Mononuclear cell (primary cell): Measurements from ENCODE around the gene MAP3K2. TPM values are rescaled to one million over a fixed set of nuclear protein-coding genes. Genes with fewer than 3 reads are reported as not detected.

ENCODE experiments used
- H3K27me3 ChIP-seq: 2 replicates; pipeline ENCODE4 v1.6.0; 2011; ENCODE audit warnings: low read length, control low read depth; ENCODE audit not compliant: insufficient read depth
- H3K4me1 ChIP-seq: 2 replicates; pipeline ENCODE4 v1.5.1; 2011; ENCODE audit warnings: mild to moderate bottlenecking, low read length, control low read depth; ENCODE audit not compliant: insufficient read depth
- H3K4me3 ChIP-seq: 2 replicates; pipeline ENCODE4 v1.5.1; 2011; ENCODE audit warnings: mild to moderate bottlenecking, low read length, moderate library complexity
- H3K9me3 ChIP-seq: 2 replicates; pipeline ENCODE4 v1.5.1; 2011; ENCODE audit warnings: low read depth, mild to moderate bottlenecking, control low read depth, low read length
- total RNA-seq: library from RNA; depleted of rRNA; stranded (reverse); fragments of >200 nt; gene quantifications from one replicate; pipeline ENCODE4 v1.2.3, GENCODE V29; 2012

Gene MAP3K2
- total RNA-seq, 1 donor = 153 TPM

DNA sequence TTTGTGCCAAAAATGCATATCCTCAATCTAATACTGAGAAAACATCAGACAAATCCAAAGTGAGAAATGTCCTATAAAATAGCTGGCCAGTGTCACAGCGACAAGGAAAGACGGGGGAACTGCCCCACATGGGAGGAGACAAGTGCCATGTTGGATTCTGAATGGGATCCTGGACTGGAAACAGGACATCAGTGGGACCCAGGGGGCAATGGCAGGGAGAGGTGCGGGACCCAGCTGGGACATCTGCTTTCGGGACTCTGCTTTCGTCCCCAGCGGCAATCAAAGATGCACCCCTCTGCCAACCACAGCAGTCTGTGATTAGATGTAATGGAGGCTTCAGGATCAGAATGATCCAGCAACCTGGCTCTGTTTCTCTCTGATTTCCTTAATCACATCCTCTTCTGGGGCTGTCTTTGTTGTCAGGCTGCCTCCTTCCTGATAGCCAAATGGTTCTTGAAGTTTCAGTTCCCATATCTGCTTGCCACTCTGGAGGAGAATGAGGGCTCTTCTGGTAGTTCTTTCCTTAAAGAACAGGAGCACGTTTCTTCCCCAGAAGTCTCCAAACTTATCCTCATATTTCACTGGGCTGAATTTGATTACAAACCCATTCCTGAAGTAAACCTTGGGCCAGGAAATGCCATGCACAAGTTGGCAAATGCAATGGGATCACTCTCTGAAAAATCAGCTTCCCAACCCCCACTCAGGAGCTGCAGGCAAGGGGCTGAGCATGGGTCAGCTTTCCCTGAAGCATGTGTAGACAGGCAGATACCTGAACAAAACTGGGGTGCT, 16.9 kb upstream of the MAP3K2 start:
- Histone ChIP-seq H3K27me3 (no peaks in the 10 kb centered on the region), H3K4me3 (no peak overlapping the region), H3K9me3 (no peaks in the 10 kb centered on the region), H3K4me1 (peaks cover 31% of the 10 kb centered on the region)

DNA sequence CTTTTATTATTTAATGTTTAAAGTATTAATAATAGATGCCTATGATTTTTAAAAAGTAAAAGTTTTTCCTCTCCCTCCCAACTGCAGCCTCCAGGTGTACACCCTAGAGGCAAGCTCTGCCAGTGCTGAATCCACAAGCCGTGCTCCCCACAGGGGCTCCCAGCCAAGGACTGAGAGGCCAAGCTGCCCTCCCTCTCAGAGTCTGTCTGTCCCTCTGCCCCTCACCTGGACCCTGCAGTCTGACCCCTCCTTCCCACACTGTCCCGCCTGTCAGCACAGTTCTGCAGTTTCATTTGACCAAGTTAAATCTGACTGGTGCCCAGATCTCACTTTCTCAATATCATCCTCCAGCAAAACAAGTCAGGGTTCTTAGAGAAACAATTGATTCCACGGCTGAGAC, 15.7 kb upstream of the MAP3K2 start:
- H3K4me1 ChIP-seq = peaks cover 29% of the 10 kb centered on the region
- no peaks in the 10 kb centered on the region for H3K9me3 ChIP-seq
- no peak overlapping the region for H3K4me3 ChIP-seq
- no peaks in the 10 kb centered on the region for H3K27me3 ChIP-seq

DNA sequence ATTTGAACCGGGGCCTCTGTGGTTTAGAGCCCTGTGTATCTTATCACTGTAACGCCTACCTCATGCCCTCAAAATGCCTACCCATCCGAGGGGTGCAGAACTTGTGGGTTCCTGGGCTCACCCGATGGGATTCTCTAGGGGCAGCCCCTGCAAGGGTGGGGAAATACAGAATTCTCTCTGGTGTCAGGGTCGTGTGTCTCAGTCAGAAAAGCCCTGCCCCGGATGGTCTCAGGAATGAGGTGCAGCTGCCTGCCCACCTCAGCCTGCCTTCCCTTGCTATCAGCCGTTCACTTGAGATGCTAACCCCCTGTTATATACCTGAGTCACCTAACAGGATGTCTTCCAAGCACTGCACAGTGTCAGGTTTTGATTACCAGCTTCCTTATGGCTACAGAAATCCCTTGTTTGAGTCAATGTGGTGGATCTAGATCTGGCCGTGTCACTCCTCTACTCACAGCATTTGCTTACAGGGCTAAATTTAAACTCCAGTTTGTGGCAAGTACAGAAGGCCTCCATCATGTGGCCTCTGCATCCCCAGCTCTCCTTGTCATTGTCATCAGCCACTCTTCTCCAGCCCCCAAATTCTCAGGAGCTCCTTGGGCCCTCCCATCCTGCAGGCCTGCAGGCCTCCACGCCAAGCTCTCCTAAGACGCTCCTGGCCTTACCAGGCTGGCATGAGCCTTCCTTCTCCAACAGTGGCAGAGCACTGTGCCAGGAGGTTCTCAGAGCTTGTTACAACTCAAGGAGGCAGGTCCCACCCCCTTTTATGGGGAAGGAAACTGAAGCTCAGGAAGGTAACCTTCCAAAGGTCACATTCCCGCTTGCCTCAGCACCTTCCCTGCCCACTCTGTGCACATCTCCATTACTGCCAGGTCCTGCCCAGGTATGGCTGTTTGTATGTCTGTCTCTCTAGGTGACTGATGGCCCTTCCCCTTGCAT, 14.3 kb upstream of the MAP3K2 start:
- Histone ChIP-seq H3K4me1 (peaks cover 27% of the 10 kb centered on the region), H3K4me3 (no peak overlapping the region), H3K27me3 (no peaks in the 10 kb centered on the region), H3K9me3 (no peaks in the 10 kb centered on the region)

DNA sequence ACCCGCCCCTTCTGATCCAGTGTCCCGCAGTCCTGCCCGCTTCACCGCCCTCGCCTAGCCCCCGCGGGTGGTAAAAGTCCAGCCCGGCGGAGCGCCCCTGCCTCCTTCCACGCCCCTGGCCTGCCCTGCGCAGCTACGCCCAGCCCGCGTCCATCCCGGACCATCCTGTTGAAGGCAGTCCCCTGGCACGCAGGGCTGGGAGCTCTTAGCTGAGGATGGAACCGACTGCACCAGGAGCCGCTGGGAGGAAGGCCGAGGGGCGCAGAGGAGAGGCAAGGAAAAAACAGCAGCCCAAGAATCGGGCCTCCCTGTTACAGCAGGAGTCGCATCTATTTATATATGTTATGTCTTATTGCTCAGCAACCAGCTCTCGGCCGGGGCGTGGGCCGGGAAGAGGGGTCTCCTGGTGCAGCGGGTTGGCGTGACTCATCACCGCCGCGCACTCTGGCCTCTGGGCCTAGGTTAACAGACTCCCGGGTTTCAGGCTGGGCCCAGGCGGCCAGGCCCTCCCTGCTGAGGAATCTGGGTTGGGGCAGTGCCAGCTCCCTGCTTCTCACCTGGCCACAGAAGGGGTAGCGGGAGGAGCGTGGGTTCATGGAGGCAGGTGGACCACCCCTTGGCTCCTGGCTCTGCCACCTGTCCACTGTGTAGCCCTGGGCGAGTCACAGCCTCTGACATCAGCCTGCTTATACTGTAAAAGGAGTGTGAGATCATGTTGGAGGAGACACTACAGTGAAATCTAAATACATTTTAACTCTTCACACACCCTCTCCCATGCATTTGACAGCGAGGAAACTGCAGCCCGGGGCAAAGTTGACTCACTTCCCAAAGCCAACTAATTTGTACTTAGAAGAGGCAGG, 13.4 kb upstream of the MAP3K2 start:
- Histone ChIP-seq H3K4me1 (peaks cover 27% of the 10 kb centered on the region), H3K27me3 (no peaks in the 10 kb centered on the region), H3K9me3 (no peaks in the 10 kb centered on the region), H3K4me3 (no peak overlapping the region)

DNA sequence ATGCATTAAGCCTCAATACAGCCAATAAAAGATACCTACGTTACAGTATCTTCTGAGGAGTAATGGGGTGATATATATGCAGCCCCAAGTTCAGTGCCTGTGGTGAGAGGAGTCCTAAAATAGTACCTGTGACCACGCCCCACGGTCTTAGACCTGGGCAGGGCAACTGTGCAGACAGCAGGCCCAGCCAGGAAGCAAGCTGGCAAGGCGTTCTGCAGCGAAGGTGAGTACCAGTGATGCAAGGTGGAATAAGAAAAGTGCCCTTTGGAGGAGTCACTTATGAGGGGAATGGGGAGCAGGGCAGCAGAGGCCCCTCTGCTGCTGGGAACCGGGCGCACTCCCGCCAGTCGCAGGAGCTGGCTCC, 12.7 kb upstream of the MAP3K2 start:
- peaks cover 23% of the 10 kb centered on the region for H3K4me1 ChIP-seq
- H3K4me3 ChIP-seq = no peak overlapping the region
- H3K9me3 ChIP-seq = no peaks in the 10 kb centered on the region
- no peaks in the 10 kb centered on the region for H3K27me3 ChIP-seq

DNA sequence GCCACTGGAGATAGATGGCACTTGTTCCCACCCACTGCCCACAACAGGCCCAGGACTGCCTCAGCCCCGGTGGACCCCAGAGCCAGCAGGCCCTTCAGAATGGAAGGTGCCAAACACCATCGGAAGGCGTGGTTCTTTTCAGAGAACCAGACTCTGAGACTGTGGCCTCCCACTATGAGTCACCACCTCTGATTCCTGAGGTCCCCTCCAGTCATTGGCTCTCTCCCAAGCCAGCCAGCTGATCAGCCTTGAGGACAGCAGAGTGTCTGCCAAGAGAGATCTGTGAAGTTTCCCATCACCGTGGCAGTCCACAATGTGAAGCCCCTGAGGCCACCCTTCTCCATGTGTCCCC, 10.4 kb upstream of the MAP3K2 start:
- H3K27me3 ChIP-seq = no peaks in the 10 kb centered on the region
- H3K4me3 ChIP-seq = no peak overlapping the region
- peaks cover 9% of the 10 kb centered on the region for H3K4me1 ChIP-seq
- no peaks in the 10 kb centered on the region for H3K9me3 ChIP-seq

DNA sequence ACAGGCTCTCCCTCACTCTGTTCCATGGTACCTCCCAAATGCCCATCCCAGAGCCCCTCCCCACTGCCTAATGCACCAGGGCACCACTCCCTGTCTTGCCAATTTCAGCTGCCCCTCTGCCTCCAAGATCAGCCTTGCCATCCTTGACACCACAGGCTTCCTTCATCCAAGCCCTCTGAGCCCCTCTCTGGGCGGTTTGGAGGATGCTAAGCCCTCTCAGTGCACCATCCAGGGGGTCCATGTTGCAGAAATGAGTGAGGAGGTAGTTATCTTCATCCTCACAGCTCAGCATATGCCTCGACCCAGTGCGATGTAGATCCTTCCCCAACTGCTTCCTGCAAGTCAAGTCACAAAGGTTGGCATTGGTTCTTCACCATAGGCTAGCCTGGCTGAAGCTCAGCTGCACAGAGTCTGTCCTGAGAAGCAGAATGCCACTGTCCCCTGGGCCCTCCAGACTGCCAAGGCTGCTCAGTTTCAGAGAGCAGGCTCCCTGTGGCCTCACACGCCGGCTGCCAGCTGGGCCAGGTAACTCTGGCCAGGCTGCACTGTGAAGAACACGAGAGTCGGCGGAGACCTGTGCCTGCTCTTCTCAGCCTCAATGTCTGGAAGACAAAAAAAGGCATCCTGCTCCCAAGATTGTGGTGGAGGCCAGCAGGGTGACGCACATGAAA, 9.9 kb upstream of the MAP3K2 start:
- H3K4me1 ChIP-seq = peaks cover 9% of the 10 kb centered on the region

DNA sequence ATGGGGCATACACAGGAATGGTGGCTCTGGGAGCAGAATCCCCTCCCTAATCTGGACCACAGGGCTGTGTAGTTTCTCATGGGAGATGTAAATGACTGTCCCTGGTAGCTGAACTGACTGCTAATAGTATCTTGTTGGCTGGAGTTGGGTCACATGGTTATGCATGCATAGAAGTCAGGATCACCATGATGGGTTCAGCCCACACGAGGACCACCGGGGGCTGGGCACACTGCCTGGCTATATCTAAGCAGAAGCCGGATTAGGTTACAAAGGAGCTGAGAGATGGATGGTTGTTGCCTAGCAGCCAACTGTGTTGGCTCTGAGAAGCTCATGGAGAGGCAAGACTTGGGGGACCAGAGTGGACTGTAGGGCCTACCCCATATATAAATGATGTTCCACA, 6.7 kb upstream of the MAP3K2 start:
- Histone ChIP-seq H3K27me3 (no peaks in the 10 kb centered on the region), H3K4me1 (peaks cover 25% of the 10 kb centered on the region), H3K9me3 (no peaks in the 10 kb centered on the region), H3K4me3 (no peak overlapping the region)

More for the DNA sequence above, 9.9 kb upstream of the MAP3K2 start:
- no peaks in the 10 kb centered on the region for H3K27me3 ChIP-seq
- H3K9me3 ChIP-seq = no peaks in the 10 kb centered on the region
- no peak overlapping the region for H3K4me3 ChIP-seq

DNA sequence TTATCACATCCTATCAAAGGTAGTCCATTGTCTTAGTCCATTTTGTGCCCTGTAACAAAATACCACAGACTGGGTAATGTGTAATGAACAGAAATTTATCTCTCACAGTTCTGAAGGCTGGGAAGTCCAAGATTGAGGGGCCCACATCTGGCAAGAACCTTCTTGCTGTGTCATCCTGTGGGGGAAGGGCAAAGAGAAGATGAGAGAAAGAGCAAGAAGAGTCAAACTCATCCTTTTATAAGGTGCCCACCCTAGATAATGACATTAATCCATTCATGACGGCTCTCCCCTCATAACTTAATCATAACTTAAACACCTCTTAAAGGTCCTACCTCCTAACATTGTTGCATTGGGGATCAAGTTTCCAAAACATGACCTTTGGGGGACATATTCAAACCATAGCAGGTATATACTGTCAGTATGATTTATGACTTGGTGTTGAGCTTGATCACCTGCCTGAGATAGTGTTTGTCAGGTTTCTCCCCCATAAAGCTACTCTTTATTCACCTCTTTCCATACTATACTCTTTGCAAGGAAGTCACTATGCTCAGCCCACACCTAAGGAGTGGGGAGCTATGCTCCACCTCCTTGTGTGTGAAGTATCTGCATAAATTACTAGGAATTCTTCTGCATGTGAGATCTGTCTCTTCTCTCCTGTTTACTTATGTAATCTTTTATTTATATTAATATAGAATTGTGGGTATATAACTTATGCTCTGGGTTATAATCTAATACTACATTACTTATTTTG, 5.2 kb upstream of the MAP3K2 start:
- no peaks in the 10 kb centered on the region for H3K27me3 ChIP-seq
- no peaks in the 10 kb centered on the region for H3K9me3 ChIP-seq
- peaks cover 33% of the 10 kb centered on the region for H3K4me1 ChIP-seq
- H3K4me3 ChIP-seq = no peak overlapping the region

DNA sequence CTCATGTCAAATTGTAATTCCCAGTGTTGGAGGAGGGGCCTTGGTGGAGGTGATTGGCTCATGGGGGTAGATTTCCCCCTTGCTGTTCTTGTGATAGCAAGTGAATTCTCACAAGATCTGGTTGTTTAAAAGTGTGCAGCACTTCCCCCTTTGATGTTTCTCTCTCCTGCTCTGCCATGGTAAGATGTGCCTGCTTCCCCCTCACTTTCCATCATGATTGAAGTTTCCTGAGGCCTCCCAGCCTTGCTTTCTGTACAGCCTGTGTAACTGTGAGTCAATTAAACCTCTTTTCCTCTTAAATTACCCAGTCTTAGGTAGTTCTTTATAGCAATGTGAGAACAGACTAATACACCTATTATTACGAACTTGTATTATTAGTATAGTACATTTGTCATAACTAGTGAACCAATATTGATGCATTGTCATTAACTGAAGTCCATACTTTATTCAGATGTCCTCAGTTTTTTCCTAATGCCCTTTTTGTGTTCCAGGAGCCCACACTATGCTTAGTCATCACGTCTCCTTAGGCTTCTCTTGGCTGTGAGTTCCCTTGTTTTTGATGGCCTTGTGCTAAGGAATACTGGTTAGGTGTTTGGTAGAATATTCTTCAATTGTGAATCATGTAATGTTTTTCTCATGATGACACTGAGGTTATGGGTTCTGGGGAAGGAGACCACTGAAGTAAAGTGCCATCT, 4.5 kb upstream of the MAP3K2 start:
- H3K27me3 ChIP-seq = no peaks in the 10 kb centered on the region
- no peaks in the 10 kb centered on the region for H3K9me3 ChIP-seq
- no peak overlapping the region for H3K4me3 ChIP-seq
- H3K4me1 ChIP-seq = peaks cover 29% of the 10 kb centered on the region

DNA sequence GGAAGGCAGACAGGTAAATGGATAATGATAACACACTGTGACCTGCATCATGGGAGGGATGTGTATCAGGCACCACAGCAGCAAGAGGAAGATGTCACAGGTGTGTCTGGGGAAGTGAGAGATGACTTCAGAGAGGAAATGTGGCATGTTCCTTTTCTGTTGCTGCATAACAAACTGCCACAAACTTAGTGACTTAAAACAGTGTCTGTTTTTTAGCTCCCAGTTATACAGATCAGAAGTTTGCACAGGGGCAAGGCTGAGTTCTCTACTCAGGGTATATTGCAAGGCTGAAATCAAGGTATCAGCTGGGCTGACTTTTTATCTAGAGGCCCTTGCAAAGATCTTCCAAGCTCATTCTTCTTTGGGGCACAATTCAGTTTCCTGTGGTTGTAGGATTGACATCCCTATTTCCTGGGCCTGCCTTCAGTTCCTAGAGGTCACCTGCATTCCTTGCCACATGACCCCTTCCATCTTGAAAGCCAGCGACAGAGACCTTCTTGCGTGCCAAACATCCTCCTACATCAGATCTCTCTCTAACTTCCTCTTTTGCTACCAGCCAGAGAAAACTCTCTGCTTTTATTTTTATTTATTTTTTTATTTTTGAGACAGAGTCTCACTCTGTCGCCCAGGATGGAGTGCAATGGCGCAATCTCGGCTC, 2.1 kb upstream of the MAP3K2 start:
- peaks cover 40% of the 10 kb centered on the region for H3K4me1 ChIP-seq
- no peak overlapping the region for H3K4me3 ChIP-seq
- no peaks in the 10 kb centered on the region for H3K27me3 ChIP-seq
- H3K9me3 ChIP-seq = no peaks in the 10 kb centered on the region

DNA sequence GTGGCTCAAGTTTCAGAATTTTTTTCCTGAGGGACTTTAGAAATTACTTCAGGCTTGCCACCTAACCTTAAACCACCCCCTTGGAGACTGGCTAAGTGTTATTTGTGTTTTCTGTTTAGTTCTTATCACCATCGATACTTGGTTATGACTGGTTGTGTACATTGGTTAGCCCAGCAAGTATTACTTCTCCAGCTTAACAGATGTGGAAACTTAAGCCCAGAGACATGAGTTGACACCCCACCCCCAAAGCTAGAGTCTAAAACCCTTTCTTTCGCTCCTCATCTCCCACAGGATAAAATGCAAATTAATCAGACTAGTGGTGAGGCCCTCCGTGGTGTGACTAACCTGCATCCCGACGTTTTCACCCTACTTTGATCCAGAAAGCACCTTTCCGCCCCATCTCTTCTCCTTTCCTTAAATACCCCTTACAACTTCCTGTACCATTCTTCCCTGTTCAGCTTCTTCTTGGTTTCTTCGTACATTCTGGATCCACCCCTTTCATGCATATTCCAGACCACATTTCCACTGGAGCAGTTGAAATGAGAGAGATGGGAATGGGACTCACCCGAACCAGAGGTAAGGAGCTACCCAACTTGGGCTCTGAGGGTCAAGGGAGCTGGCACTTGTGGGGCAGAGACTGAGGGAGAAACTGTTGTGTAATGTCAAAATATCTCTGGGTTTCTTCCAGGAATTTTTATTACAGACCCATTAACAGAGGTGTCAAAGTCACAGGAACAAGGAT, 819 bp upstream of the MAP3K2 start:
- Histone ChIP-seq H3K9me3 (no peaks in the 10 kb centered on the region), H3K4me1 (peaks cover 48% of the 10 kb centered on the region), H3K27me3 (no peaks in the 10 kb centered on the region), H3K4me3 (peak overlapping the region; percentile 38)
